Neutrophil (primary cell): ENCODE measurements around the gene BICD1.

Experiments
- H3K27ac ChIP-seq: fragments of 200-600 bp; sonication (generic); 2 replicates; pipeline ENCODE4 v1.5.1; 2016; ENCODE audit warnings: mild to moderate bottlenecking, moderate library complexity
- H3K27me3 ChIP-seq: fragments of 200-600 bp; sonication (generic); 2 replicates; pipeline ENCODE4 v1.6.0; 2016; ENCODE audit warnings: mild to moderate bottlenecking
- H3K36me3 ChIP-seq: fragments of 200-600 bp; sonication (generic); 2 replicates; pipeline ENCODE4 v1.5.1; 2017
- H3K4me1 ChIP-seq, 2 experiments: fragments of 200-600 bp in 1 of 2; sonication (generic) in 1 of 2; 1 replicate in 1 of 2; 2 replicates in 1 of 2; pipeline versions ENCODE4 v1.5.1 to v1.6.1; 2013 to 2016; ENCODE audit warnings: low read depth in 1 of 2, low read length in 1 of 2, mild to moderate bottlenecking in 1 of 2, moderate library complexity in 1 of 2; ENCODE audit not compliant: control insufficient read depth in 1 of 2, insufficient read depth in 1 of 2
- H3K4me3 ChIP-seq, 2 experiments: fragments of 200-600 bp in 1 of 2; sonication (generic) in 1 of 2; 1 replicate in 1 of 2; 2 replicates in 1 of 2; pipeline ENCODE4 v1.5.1; 2013 to 2016; ENCODE audit warnings: low read depth in 1 of 2, low read length in 1 of 2, mild to moderate bottlenecking in 1 of 2, moderate library complexity in 1 of 2
- H3K9me3 ChIP-seq: fragments of 200-600 bp; sonication (generic); 2 replicates; pipeline ENCODE4 v1.5.1; 2016
- CTCF ChIP-seq: fragments of 200-600 bp; sonication (generic); IDR thresholded peaks from 2 replicates; pipeline ENCODE4 v1.5.1; 2016; ENCODE audit warnings: antibody characterized with exemption

The BICD1 gene

GRCh38 chr12:32149489-32149888, 42.8 kb downstream of the BICD1 start:
- Histone ChIP-seq H3K27ac (no peak overlapping the region), H3K27me3 (no peaks in the 10 kb centered on the region), H3K4me3 (no peak overlapping the region), H3K36me3 (no peaks in the 10 kb centered on the region), H3K9me3 (no peaks in the 10 kb centered on the region), H3K4me1 (no peaks in the 10 kb centered on the region)
- no peak for TF ChIP-seq CTCF

DNA sequence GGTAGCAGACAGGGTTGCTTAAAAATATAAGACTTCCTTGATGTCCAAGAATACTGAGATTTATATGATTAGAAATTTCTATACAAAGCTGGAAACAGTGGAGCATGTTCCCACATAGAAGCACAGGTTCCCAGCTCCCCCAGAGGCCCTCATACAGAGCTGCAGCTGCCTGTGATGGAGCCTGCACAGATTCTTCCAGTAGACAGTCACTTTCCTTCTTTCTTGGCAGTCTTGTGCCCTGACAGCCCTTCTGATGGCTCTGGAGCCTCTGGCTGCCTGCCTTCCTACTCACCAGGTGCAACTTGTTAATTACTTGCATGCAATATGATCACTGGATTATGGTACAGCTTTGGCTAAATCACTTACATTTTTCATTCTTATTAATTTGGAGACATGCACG, 44.4 kb downstream of the BICD1 start:
- Histone ChIP-seq H3K9me3 (no peaks in the 10 kb centered on the region), H3K27ac (no peak overlapping the region), H3K36me3 (no peaks in the 10 kb centered on the region), H3K4me1 (no peaks in the 10 kb centered on the region), H3K27me3 (no peaks in the 10 kb centered on the region), H3K4me3 (no peak overlapping the region)
- TF ChIP-seq CTCF, result no peak

GRCh38 chr12:32151552-32151951, 44.9 kb downstream of the BICD1 start:
- no peak overlapping the region for H3K4me3 ChIP-seq
- H3K9me3 ChIP-seq, result no peaks in the 10 kb centered on the region
- no peak overlapping the region for H3K27ac ChIP-seq
- H3K27me3 ChIP-seq, result no peaks in the 10 kb centered on the region
- no peak for TF ChIP-seq CTCF
- H3K4me1 ChIP-seq, result no peaks in the 10 kb centered on the region
- no peaks in the 10 kb centered on the region for H3K36me3 ChIP-seq

DNA sequence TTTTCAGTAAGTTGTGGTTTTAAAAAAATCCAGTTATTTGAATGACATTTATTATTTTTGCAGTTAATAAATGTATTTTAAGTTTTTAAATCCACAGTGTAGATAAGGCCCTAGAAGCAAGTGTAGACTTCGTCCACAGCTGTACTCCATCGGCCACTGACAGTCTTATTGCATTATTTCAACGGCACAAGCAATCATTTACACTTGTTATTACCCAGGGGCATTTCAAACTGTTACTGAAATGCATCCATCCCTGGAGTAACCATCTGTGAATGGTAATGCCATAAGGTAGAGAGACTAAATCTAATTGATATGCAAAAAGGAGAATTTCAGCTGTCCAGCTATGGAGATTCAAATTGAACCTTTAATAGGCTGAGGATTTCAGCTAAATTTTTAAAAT, 48.4 kb downstream of the BICD1 start:
- Histone ChIP-seq H3K4me3 (no peak overlapping the region), H3K27ac (no peak overlapping the region), H3K4me1 (no peaks in the 10 kb centered on the region), H3K36me3 (no peaks in the 10 kb centered on the region), H3K27me3 (no peaks in the 10 kb centered on the region), H3K9me3 (no peaks in the 10 kb centered on the region)
- TF ChIP-seq CTCF, result no peak

DNA sequence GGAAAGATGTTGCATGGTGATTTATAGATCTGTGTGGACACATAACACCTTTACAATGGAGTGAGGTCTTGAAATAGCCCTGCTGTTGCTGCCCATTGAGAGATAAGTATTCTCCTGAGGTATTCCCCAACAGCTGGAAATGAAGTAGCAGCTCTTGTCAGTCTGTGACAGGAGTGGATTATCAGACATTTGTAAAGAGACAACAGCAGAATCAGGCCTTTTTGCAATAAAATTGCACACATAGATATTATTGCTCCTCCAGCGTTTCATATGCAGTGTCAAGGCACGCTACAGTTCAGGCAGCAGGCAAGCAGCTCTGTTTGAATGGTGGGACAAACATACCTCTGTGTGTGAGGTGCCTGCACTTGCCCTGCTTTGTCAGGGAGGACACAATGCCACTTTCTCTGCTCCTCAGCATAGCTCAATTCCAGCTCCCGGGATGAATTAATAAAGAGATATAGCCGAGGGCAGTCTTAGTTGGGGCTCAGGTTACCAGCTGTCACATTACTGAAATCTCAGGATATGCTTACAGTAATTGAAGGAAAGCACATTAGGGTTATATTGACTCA, 49.4 kb downstream of the BICD1 start:
- no peaks in the 10 kb centered on the region for H3K27me3 ChIP-seq
- no peaks in the 10 kb centered on the region for H3K9me3 ChIP-seq
- no peaks in the 10 kb centered on the region for H3K36me3 ChIP-seq
- H3K27ac ChIP-seq, result no peak overlapping the region
- no peak for TF ChIP-seq CTCF
- H3K4me3 ChIP-seq, result no peak overlapping the region
- H3K4me1 ChIP-seq, result no peaks in the 10 kb centered on the region

DNA sequence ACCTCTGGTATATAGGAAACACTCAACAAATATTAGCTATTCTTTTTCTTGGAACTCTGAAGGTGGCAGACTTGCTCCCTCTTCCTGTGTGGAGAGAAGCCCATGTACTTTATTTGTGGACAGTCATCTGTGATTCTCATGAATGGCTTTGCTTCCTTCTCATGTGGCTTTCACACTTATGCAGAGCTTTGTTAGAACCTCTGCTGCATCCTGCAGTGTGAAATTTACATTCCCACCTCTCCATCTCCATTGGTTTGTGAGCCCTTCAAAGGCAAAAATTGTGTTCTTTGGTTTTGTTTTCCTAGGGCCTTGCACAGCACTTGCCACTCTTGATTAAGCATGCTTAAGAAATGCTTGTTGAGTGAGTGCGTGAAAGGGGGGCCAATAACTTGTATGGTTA, 51.9 kb downstream of the BICD1 start:
- no peaks in the 10 kb centered on the region for H3K27me3 ChIP-seq
- H3K4me1 ChIP-seq, result no peaks in the 10 kb centered on the region
- no peak for TF ChIP-seq CTCF
- no peak overlapping the region for H3K27ac ChIP-seq
- no peaks in the 10 kb centered on the region for H3K9me3 ChIP-seq
- H3K36me3 ChIP-seq, result no peaks in the 10 kb centered on the region
- no peak overlapping the region for H3K4me3 ChIP-seq
